Kidney (tissue), 14 donors: Measurements from ENCODE around the gene CREB3L2. TPM values are rescaled to one million over a fixed set of nuclear protein-coding genes. Genes with fewer than 3 reads are reported as not detected.

ENCODE experiments used
- DNase-seq, 5 donors: peaks; one replicate each; pipeline ENCODE4 v3.0.0-alpha.2; 2013 to 2020
- FAIRE-seq: peaks from 2 replicates; lab custom pipeline; 2012; peaks lifted over from hg19 to GRCh38; lab: Jason Lieb, UNC
- H3K27ac ChIP-seq, 2 donors: one replicate each; pipeline ENCODE4 v1.7.0; 2013; ENCODE audit warnings: low read depth in 2 of 2, low read length in 2 of 2, inconsistent platforms in 1 of 2
- H3K27me3 ChIP-seq: one replicate; pipeline ENCODE4 v1.7.1; 2013; ENCODE audit warnings: low read length, inconsistent platforms; ENCODE audit not compliant: control insufficient read depth, insufficient read depth
- H3K36me3 ChIP-seq, 3 donors: one replicate each; pipeline versions ENCODE4 v1.7.0 to v1.7.1; 2013; ENCODE audit warnings: low read length in 3 of 3, control low read depth in 1 of 3, inconsistent platforms in 1 of 3; ENCODE audit not compliant: insufficient read depth in 3 of 3, control insufficient read depth in 2 of 3
- H3K4me1 ChIP-seq, 3 donors: one replicate each; pipeline versions ENCODE4 v1.7.0 to v1.7.1; 2013; ENCODE audit warnings: low read length in 3 of 3, inconsistent platforms in 1 of 3, low read depth in 1 of 3; ENCODE audit not compliant: control insufficient read depth in 2 of 3, insufficient read depth in 2 of 3
- H3K4me3 ChIP-seq, 3 donors: one replicate each; pipeline versions ENCODE4 v1.7.0 to v1.8.1; 2013; ENCODE audit warnings: low read length in 3 of 3, control low read depth in 1 of 3, inconsistent platforms in 1 of 3
- H3K9ac ChIP-seq, 3 donors: one replicate each; pipeline versions ENCODE4 v1.7.0 to v1.7.1; 2013; ENCODE audit warnings: low read length in 3 of 3, control low read depth in 1 of 3, inconsistent platforms in 1 of 3
- H3K9me3 ChIP-seq, 3 donors: one replicate each; pipeline versions ENCODE4 v1.7.0 to v1.7.1; 2013; ENCODE audit warnings: low read length in 3 of 3, control low read depth in 1 of 3, inconsistent platforms in 1 of 3; ENCODE audit not compliant: control insufficient read depth in 2 of 3, insufficient read depth in 1 of 3
- CTCF ChIP-seq: IDR thresholded peaks from 3 replicates; pipeline ENCODE4 v1.5.1; 2012; ENCODE audit warnings: mild to moderate bottlenecking, moderate library complexity, borderline replicate concordance; ENCODE audit not compliant: insufficient read depth; ENCODE audit errors: extremely low read depth
- intact Hi-C: fragments of 100-400 bp; cut with DNase I; formaldehyde crosslinking; loops from one replicate; pipeline ENCODE4 v1.11.1; 2022
- polyA plus RNA-seq: library from polyadenylated mRNA; stranded (reverse); fragments of 350-450 nt; fragmentation: Illumina TruSeq; extraction: RNeasy Lipid Tissue Mini Kit (QIAGEN cat#74804); gene quantifications from one replicate; pipeline ENCODE4 v1.2.3, GENCODE V29; 2014; ENCODE audit warnings: low read depth, low replicate concordance; ENCODE audit not compliant: insufficient read depth
- total RNA-seq: library from RNA; stranded (reverse); fragmentation: NEBNext Ultra II Directional; extraction: Animal tissue kit (Norgen Biotek cat#: 25700); gene quantifications from one replicate; pipeline ENCODE4 v1.2.1, GENCODE V29; 2021
- donor health status: control.
- donor health status: control.
- donor health status: control.
- donor health status: control.
- donor health status: control.
- donor health status: DM: yes; HTN: yes; CAD: no.
- donor health status: Normal renal cell carcinoma (clear cell type).

CREB3L2 gene
- total and polyA plus RNA-seq, 2 donors from 2014 or later: 18.5 to 114 TPM

DNA sequence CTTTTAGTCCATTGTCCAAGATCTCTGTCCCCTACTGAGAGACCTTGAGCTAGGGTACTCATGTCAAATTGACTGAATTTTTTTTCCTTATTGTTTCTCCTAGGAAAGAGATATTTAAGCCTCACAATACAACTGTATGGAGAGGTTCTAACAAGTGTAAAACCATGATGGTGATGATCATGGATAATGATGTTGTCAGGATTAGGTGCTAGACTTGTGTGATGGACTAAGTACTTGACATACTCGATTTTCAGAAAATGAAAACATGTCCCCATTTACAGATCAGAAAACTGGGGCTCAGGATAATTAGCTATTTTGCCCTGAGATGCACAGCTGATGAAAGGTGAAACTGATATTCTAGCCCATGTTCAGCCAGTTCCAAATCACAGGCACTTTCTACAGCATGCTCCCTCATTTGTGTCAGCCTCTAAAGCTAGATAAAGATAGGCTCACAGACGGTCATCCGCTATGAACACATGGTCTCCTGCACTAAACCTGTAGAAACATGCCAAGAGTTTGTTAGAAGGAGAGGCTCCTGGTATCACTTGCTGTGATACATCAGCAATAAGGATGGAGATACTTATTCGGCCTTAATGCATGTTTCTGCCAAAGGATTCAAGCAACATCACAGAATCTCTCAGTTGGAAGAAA lies 67.6 kb downstream of the CREB3L2 start:
- no peak for TF ChIP-seq CTCF
- no peak overlapping the region for H3K4me3 ChIP-seq
- intact Hi-C loops: no loop called here

DNA sequence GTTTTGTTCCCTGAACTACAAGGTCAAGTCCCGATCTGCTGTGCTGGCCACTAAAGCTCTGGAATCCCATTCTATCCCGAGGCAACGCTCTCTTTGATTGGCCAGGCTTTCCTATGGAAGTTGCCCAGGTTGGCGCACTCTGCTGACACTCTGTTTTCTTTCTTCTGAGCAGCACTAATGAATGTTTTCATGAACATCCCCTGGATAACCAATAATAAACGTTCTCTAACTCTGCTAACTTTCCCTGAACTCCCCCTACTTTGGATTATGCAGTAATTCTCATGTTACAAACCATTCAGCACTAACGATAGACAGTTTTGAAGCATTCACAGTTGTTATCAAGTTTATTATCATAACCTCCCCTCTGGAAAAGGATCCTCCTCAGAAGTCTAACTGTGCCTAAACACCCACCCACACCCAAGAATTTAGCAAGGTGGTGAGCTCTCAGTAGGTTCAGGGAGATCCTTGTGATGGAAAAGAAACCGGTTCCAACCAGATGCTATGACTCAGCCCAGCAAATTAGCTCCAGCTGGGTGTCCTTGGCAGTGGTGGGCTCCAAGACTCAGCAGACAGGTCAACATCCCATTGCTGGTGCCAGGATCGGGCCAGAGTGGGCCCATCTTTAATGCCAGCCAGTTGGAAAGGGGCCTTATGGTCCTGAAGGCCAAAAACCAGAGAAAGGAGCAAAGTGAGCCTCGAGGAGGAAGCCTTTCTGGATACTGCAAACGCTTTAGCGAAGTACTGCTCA lies 68.4 kb downstream of the CREB3L2 start:
- intact Hi-C loops: no loop called here
- Histone ChIP-seq H3K9me3 (no peaks in the 10 kb centered on the region), H3K4me1 (peaks cover 9 to 41% (median 27%) of the 10 kb centered on the region in 3 donors), H3K4me3 (no peak overlapping the region), H3K9ac (no peak overlapping the region), H3K27ac (peak overlapping the region; percentile 82 to 85), H3K27me3 (no peaks in the 10 kb centered on the region), H3K36me3 (no peaks in the 10 kb centered on the region)
- no peak for FAIRE-seq
- TF ChIP-seq CTCF: no peak
- DNase-seq: peak in 4 of 5 donors; percentile 36 to 68 (median 56)

More for the DNA sequence above, 67.6 kb downstream of the CREB3L2 start:
- Histone ChIP-seq H3K9me3 (no peaks in the 10 kb centered on the region), H3K9ac (no peak overlapping the region), H3K4me1 (peaks cover 9 to 41% (median 27%) of the 10 kb centered on the region in 3 donors), H3K36me3 (no peaks in the 10 kb centered on the region), H3K27ac (peak overlapping the region; percentile 33 to 82), H3K27me3 (no peaks in the 10 kb centered on the region)
- DNase-seq: no peak
- FAIRE-seq: no peak

- peaks cover 0 to 3% (median 0%) of the 10 kb centered on the region in 3 donors for H3K36me3 ChIP-seq
- H3K27me3 ChIP-seq: no peaks in the 10 kb centered on the region
- H3K4me1 ChIP-seq: peaks cover 9 to 41% (median 27%) of the 10 kb centered on the region in 3 donors
- TF ChIP-seq CTCF: no peak
- peak in 1 of 5 donors; percentile 40 for DNase-seq
- no peak overlapping the region for H3K9ac ChIP-seq
- no peak overlapping the region for H3K4me3 ChIP-seq
- intact Hi-C loops: no loop called here
- no peaks in the 10 kb centered on the region for H3K9me3 ChIP-seq
- H3K27ac ChIP-seq: peak overlapping the region; percentile 82 to 85
- FAIRE-seq: no peak
These were observed 69.0 kb downstream of the CREB3L2 start for GRCh38 chr7:137932881-137933269.
